Stimulated activated CD4-positive, alpha-beta T cell treated with anti-CD3 and anti-CD28 coated beads, Interleukin-4, amount 100 ng/mL, for 48 hours (primary cell): ENCODE results near the gene HOGA1.
"Not testable (repeated sequence)": the region's sequence is repeated elsewhere in the genome, so short reads cannot be mapped to it uniquely, and the experiment has no call there.

ENCODE experiments used
- DNase-seq, 2 donors: peaks; one replicate each; pipeline ENCODE4 v3.0.0-alpha.2; 2020; ENCODE audit warnings: low read depth in 2 of 2

Gene HOGA1

DNA sequence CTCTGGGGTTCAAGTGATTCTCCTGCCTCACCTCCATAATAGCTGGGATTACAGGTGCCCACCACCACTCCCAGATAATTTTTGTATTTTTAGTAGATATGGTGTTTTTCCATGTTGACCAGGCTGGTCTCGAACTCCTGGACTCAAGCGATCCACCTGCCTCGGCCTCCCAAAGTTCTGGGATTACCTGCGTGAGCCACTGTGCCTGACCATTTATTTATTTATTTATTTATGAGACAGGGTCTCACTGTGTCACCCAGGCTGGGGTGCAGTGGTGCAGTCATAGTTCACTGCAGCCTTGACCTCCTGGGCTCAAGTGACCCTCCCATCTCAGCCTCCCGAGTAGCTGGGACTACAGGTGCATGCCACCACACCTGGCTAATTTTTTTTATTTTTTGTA lies 29.9 kb upstream of the HOGA1 start:
- DNase-seq: not testable (repeated sequence)

DNA sequence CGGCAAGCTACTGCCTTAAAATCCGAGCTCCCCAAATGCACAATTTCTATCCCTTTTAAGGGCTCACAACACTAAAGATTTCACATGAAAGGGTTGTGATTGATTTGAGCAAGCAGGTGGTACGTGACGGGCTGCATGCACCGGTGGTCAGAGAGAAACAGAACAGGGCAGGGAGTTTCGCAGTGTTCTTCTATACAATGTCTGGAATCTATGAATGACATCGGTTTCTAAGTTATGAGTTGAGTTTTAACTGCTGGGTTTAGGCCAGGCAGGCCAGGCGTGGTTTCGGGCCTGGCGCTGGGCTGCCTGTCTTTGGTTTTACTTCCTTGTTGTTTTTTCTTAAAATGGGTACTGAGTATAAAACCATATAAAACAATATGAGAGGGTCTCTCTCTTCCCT lies 28.6 kb upstream of the HOGA1 start:
- DNase-seq: not testable (repeated sequence)

DNA sequence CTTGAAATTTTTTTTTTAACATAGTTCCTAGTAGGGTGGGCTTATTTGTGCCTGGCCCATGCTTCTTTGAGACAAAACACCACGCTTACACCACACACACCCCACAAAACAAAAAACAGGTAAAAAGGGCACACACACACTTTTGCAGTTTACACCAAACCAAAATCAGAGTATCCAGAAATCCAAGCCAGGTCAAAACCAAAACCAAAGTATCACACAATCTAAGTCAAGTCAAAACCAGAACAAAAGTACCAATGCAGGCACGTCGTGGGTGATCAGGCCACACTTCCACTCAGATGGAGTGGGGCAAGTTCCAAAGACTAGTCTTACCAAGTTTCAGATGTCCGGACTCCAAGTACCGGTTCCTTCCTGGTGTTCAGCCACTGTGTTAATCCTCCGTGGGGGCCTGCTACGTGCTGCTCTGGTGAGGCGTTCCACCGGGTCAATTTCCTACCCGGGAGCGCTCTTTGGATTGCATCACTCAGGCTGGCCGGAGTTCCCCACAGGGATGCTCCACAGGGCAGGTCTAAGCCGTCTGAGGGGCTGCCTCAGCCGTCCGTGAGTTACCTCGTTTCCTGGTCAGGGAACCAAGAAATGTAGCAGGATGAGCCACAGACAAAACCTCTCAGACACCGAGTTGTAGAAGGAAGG lies 23.3 kb upstream of the HOGA1 start:
- DNase-seq: not testable (repeated sequence)

DNA sequence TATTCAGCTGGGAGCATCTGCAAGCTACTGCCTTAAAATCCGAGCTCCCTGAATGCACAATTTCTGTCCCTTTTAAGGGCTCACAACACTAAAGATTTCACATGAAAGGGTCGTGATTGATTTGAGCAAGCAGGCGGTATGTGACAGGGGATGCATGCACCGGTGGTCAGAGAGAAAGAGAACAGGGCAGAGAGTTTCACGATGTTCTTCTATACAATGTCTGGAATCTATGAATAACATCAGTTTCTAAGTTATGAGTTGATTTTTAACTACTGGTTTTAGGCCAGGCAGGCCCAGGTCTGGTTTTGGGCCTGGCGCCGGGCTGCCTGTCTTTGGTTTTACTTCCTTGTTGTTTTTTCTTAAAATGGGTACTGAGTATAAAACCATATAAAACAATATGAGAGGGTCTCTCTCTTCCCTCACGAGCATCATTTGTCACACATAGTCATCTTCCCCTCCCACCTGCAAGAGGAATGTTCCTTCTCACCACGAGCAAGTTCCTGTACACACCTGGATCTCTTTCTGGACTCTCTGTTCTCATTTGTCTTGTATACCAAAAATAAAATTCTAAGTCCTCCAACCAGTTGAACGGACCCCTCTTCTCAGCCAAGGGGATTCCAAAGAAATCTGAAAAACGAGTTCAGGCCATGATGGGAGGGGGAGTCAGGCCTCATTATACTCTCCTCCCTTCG lies 22.7 kb upstream of the HOGA1 start:
- DNase-seq: not testable (repeated sequence)

DNA sequence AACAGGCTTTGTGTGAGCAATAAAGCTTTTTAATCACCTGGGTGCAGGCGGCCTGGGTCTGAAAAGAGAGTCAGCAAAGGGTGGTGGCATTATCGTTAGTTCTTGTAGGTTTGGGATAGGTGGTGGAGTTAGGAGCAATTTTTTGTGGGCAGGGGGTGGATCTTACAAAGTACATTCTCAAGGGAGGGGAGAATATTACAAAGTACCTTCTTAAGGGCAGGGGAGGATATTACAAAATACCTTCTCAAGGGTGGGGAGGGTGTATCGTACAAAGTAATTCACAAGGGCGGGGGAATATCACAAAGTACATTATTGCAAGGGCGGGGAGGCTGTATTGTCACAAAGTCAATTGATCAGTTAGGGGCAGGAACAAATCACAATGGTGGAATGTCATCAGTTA lies 21.9 kb upstream of the HOGA1 start:
- DNase-seq: not testable (repeated sequence)

DNA sequence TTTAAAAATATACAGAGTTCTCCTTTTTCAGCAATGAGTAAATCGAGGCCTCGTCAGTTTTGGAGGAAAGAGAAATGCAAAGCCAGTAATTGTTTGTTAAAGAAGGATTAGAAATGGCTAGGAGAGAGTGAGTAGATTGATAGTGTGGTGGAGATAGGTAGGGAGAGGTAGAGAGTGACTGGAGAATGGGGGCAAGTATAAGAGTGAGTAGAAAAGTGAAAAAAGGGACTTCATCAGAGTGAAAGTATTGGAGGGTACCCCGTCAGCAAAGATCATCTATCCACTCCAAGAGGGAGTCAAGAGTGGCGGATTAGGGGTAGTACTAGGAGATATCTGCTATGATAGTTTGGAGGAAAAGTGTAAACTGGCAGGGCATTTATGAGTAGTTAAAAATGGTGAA lies 20.9 kb upstream of the HOGA1 start:
- no peak for DNase-seq

DNA sequence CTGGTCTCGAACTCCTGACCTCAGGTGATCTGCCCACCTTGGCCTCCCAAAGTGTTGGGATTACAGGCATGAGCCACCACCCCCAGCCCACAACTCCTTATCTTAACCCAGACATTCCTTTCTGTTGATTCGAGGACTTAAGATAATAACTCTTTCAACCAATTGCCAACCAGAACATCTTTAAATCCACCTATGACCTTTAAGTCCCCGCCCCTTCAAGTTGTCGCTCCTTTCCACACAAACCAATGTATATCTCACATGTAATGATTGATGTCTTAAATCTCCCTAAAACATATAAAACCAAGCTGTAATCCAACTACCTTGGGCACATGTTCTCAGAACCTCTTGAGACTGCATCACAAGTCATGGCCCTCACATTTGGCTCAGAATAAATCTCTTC lies 19.4 kb upstream of the HOGA1 start:
- DNase-seq: no peak

DNA sequence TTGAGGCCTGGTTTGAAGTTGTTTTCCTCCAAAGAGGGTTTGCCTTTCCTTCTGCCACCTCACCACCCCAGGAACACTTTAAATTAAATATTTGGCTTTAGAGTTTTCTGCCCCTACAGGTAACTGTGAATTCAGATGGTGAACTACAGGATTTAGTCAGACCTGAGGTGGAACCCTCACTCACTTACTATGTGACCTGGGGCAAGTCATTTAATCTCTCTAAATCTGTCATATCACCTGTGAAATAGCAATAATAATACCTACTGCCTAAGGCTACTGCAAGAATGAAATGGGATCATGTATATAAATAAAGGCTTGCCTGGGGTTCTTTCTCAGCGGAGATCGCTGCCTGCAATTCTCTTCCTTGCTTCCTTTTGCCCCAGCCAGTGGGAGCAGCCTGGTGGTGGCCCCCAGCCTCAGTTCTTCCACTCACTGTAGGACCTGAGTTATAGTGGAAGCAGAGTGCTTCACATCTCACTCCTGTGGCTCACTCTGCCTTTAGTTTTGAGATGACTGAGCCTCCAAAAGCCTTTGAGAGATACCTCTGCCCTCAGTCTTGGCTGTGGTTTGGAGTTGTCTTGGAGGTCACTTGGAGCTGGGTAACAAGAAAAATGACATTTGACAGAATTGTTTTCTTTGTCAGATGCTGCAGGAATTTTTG lies 17.7 kb upstream of the HOGA1 start:
- no peak for DNase-seq

DNA sequence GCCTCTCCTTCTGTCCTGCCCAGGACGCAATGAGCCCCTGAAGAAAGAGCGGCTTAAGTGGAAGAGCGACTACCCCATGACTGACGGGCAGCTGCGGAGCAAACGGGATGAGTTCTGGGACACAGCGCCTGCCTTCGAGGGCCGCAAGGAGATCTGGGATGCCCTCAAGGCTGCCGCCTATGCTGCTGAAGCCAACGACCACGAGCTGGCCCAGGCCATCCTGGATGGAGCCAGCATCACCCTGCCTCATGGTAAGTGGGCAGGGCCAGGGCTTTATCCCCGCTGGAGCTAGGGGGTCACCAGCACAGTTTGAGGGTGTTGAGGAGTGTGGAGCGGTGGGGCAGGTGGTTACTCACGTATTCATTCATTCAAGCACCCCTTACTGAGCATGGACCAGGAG lies 16.3 kb upstream of the HOGA1 start:
- no peak for DNase-seq

DNA sequence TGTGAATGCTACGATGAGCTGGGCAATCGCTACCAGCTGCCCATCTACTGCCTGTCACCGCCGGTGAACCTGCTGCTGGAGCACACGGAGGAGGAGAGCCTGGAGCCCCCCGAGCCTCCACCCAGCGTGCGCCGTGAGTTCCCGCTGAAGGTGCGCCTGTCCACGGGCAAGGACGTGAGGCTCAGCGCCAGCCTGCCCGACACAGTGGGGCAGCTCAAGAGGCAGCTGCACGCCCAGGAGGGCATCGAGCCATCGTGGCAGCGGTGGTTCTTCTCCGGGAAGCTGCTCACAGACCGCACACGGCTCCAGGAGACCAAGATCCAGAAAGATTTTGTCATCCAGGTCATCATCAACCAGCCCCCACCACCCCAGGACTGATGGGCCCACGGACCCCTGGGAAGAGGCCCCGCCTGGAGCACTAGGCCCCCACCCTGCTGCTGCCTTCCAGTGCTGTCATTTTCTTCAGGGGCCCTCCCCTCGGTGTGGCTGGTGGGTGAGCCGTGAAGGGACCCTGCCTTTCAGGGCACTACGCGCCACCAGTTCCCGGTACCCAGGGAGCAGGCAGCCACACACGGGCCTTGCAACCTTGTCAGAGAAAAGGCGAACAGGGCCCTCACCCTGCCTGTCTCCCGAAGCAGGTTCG lies 13.9 kb upstream of the HOGA1 start:
- no peak for DNase-seq

DNA sequence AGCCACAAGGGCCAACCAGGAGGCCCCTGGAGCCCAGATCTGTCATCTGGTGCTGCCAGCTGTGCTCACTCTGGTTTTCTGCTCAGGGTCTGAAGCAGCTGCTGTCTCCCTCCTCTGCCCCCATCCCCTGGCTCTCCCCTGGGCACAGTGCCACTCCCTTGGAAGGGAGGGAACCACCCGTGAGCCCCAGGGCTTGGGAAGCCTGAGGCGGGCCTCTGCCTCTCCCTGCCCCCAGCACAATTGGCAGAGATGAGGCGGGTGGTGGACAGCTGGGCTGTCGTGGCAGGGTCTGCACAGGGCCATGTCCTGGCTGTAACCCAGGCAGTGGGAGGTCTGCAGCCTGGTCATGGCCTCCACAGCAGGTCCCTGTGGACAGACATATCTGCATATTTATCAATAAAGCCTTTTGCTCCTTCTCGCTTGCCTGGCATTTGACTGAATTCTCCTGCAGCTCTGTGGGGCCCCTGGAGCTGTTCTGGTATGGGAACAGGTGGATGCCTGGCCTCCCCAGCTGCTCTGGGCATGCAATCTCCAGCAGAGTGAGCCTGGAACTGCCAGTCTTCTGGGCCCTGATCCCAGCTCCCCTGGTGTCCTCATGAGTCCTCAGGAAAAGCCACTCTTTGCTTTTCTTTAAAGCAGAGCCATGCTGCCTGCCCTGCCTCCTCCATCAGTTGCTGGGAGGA lies 13.3 kb upstream of the HOGA1 start:
- DNase-seq: no peak

DNA sequence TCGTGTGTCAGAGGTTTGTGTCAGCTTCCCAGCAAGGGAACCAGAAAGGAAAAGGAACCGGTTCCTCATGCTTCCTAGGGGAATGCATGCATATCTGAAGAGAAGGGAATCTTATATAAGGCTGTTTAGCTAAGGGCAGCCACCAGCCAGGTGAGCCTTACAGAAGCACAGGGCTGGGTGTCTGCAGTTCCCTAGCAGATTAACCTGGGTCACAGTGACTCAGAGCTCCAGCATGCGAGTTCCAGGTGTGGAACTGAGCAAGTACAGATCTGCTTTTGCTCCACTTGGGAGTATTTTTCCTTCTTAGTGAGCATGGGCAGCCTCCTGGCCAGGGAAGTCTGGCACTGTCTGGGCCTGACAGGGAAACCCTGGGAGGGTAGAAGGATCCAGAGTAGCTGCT lies 12.6 kb upstream of the HOGA1 start:
- no peak for DNase-seq

DNA sequence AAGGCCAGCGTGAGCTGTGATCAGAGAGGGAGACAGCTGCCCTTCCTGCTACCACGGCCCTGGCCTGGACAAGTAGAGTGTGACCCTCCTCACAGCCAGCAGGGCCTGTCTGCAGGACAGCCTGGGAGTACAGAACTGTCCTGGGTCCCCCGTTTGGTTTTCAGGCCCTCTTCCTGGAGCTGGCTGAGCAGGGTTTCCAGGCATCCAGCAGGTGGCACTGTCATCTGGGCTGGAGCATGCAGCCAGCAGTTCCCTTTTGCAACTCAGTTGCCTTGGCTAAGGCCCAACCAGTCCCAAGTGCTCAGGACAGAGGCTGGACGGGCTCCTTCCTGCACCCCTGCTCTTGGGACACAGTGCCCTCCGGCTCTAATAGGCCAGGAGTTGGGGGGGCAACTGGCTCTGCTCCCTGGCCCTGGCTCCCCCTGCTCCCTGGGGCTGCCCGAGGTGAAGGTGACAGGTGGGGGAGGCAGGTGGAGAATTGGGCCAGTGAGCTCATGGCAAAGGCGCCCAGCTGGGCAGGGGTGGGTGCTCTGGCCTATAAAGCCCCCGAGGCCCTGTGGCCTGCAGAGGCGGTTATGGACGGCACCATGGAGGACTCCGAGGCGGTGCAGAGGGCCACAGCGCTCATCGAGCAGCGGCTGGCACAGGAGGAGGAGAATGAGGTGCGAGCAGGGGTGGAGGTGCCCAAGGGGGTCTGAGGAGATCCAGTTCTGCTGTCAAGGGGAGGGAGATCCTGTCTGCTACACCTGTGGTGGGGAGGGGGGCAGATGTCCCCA lies 11.8 kb upstream of the HOGA1 start, which contains the start of gene ANKRD2:
Gene ANKRD2, plus strand, starts transcription at position 566 of the 776 bp plus-strand sequence. Its CDS starts 10 bp downstream, at position 576.
- peak; percentile 46 to 59 for DNase-seq

DNA sequence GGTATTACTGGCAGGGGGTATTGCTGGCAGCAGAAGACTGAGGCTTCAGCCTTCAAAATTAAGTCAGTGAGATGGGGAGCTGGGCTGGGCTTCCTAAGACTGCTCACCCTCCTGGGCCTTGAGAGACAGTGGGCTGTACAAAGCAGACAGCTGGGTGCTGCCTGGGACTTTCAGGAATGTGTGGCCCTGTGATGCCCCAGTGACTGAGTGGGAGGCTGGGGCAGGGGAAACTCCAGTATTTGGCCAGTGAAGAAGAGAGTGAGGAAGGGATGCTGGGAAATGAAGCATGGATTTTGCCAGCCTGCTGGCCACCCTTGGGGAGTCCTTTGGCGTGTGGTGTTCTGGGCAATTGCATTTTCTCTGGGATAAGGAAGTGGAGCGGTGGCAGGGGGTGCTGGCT lies 11.2 kb upstream of the HOGA1 start:
- no peak for DNase-seq

DNA sequence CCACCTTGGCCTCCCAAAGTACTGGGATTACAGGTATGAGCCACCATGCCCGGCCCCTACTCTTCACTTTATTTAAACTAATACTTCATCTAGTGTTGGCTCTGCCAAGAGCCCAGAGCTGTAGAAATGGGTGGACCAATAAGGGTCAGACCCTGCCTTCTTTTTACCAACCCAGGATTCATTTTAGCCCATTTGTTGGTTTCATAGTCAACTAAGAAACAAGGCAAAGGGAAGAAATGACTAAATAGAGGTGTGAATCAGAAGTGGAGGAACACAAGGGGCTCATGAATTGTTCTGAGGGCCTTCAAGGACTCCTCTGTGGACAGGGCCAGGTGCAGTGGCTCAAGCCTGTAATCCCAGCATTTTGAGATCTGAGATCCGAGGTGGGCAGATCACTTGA lies 10.5 kb upstream of the HOGA1 start:
- DNase-seq: no peak

DNA sequence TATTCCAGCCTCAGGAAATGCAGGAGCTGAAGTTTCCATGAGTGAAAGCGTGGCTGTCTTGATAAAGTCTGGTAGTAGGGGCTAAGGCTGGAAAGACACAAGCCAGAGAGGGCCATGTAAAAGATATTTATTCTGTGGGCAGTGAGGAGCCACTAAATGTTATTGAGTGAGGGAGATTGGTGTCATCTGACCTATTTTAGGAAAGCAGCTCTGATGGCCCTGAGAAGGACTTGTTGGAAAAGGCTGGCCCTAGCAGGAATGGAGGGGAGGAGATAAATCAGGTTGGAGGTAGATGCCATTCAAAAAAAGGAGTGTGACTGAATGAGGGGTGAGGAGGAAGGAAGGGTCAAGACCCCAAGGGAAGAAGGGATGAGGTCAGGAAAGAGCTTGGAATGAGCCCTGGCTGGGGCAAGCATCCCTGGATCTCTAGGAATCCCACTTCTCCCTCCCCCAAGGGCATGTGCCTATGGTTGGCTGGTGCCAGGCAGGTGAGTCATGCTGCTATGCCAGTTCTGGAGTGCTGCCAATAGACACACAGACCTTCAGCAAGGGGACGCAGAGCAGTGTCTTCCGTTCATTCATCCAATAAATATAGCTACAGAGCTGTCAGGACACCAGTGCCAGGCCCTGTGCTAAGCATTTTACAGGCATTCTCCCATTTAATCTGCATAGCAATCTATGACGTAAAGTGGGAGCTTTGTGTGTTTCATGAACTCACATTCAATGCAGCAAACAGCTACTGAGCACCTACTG lies 9.6 kb upstream of the HOGA1 start:
- no peak for DNase-seq

DNA sequence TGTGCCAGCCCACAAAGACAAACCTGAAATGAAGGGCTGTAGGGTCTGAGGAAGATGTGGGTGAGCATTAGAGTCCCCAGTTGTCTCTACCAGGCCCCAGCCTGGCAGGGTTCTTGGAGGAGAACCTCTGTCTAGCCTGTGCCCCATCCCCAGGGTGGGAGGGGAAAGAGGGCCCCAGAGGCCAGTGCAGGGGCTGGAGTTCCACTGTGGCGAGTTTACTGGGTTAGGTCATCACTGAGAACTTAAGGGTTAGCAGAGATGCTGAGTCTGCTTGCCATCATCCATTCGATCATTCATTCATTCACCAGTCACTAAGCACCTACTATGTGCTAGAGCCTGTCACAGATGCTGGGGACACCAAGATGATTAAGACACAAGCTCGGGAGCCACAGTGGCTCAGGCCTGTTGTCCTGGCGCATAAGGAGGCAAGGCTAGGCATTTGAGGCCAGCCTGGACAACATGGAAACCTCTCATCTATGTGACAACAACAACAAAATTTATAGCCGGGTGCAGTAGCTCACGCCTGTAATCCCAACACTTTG lies 9.0 kb upstream of the HOGA1 start:
- no peak for DNase-seq

DNA sequence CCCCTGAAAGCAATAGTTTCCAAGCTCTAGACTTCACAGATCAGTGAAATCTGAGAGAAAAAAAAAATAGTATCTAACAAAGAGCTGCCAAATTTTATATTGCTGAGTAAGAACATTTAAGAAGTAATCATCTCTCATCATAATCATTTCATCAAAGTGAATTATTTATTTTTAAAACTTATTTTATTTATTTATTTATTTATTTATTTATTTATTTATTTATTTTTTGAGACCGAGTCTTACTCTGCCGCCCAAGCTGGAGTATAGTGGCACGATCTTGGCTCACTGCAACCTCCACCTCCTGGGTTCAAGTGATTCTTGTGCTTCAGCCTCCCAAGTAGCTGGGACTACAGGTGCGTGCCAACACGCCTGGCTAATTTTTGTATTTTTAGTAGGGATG lies 7.7 kb upstream of the HOGA1 start:
- not testable (repeated sequence) for DNase-seq

DNA sequence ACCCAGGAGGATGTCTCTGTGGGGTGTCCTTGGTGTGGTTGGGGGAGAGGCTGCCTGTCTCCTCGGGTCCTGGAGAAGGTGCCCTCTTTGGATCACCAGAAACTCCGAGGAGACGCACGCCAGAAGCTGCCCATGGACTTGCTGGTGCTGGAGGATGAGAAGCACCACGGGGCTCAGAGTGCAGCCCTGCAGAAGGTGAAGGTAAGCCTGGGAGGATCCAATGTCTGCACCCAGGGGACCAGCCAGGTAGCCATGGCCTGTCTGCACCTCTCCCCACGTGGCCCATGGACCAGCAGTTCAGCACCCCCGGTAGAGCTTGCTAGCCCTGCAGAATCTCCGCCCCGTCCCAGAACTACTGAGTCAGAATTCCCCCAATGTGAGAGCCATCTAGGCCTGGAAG lies 6.5 kb upstream of the HOGA1 start:
- DNase-seq: no peak

DNA sequence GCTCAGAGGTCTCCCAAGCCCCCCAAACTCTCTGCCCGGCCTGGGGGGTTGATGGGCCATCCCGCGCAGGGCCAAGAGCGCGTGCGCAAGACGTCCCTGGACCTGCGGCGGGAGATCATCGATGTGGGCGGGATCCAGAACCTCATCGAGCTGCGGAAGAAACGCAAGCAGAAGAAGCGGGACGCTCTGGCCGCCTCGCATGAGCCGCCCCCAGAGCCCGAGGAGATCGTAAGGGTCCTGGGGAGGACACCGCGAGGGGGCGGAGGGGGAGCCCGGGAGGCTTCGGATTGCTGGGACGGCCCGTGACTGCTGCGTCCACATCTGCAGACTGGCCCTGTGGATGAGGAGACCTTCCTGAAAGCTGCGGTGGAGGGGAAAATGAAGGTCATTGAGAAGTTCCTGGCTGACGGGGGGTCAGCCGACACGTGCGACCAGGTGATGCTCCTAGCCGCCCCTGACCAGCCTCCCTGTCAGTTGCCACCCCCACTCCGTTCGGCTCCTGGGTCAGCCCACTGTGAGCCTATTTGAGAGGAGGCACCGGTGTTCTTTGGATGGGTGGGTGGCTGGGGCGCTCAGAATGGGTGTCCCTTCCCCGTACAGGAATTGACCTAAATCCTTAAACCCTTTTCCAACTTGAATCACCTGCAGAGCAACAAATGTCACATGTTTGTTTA lies 5.9 kb upstream of the HOGA1 start:
- no peak for DNase-seq
